Stimulated activated CD4-positive, alpha-beta T cell treated with anti-CD3 and anti-CD28 coated beads, Interleukin-12 subunit alpha, Interleukin-12 subunit beta, amount 100 ng/mL, for 24 hours (primary cell): ENCODE results near the gene SCAMP4.

Experiments
- DNase-seq, 2 experiments: peaks; one replicate each; pipeline ENCODE4 v3.0.0-alpha.2; 2020; ENCODE audit warnings: low read depth in 2 of 2

SCAMP4 gene

GRCh38 chr19:1956868-1957492 is 51.8 kb downstream of the SCAMP4 start:
- no peak for DNase-seq

GRCh38 chr19:1957562-1958248 is 52.5 kb downstream of the SCAMP4 start:
- DNase-seq = no peak

- no peak for DNase-seq
Observed at GRCh38 chr19:1959928-1960589, 54.9 kb downstream of the SCAMP4 start.

- no peak for DNase-seq
Observed at GRCh38 chr19:1961000-1961883, 56.0 kb downstream of the SCAMP4 start.

- DNase-seq = no peak
Observed at GRCh38 chr19:1962674-1963073, 57.5 kb downstream of the SCAMP4 start.

- no peak for DNase-seq
Observed at GRCh38 chr19:1967087-1967608, 61.9 kb downstream of the SCAMP4 start.

GRCh38 chr19:1968279-1969175 is 63.3 kb downstream of the SCAMP4 start:
- no peak for DNase-seq

GRCh38 chr19:1969176-1970002 is 64.2 kb downstream of the SCAMP4 start:
- no peak for DNase-seq

- DNase-seq = no peak
Observed at GRCh38 chr19:1970003-1970805, 65.0 kb downstream of the SCAMP4 start.

GRCh38 chr19:1970806-1971502 is 65.8 kb downstream of the SCAMP4 start:
- DNase-seq = no peak

GRCh38 chr19:1974381-1975161 is 69.4 kb downstream of the SCAMP4 start:
- no peak for DNase-seq

GRCh38 chr19:1975162-1975480 is 69.9 kb downstream of the SCAMP4 start:
- DNase-seq = no peak
